ENCODE results near the gene SPATA4.

GRCh38 chr4:176193938-176194337 lies 1.4 kb downstream of the SPATA4 start:
- TF ChIP-seq CTCF (IDR thresholded peaks at IDR 0.05) (no peak), POLR2A (IDR thresholded peaks at IDR 0.05) (no peak), EP300 (IDR thresholded peaks at IDR 0.05) (no peak)

All from tibial nerve (tissue), 4 donors.